Activated CD8-positive, alpha-beta memory T cell treated with anti-CD3 and anti-CD28 coated beads for 24 hours (primary cell): ENCODE results near the gene DMKN.

Experiments
- DNase-seq: peaks from one replicate; pipeline ENCODE4 v3.0.0-alpha.2; 2020

DMKN gene, protein sequence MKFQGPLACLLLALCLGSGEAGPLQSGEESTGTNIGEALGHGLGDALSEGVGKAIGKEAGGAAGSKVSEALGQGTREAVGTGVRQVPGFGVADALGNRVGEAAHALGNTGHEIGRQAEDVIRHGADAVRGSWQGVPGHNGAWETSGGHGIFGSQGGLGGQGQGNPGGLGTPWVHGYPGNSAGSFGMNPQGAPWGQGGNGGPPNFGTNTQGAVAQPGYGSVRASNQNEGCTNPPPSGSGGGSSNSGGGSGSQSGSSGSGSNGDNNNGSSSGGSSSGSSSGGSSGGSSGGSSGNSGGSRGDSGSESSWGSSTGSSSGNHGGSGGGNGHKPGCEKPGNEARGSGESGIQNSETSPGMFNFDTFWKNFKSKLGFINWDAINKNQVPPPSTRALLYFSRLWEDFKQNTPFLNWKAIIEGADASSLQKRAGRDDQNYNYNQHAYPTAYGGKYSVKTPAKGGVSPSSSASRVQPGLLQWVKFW

DNA sequence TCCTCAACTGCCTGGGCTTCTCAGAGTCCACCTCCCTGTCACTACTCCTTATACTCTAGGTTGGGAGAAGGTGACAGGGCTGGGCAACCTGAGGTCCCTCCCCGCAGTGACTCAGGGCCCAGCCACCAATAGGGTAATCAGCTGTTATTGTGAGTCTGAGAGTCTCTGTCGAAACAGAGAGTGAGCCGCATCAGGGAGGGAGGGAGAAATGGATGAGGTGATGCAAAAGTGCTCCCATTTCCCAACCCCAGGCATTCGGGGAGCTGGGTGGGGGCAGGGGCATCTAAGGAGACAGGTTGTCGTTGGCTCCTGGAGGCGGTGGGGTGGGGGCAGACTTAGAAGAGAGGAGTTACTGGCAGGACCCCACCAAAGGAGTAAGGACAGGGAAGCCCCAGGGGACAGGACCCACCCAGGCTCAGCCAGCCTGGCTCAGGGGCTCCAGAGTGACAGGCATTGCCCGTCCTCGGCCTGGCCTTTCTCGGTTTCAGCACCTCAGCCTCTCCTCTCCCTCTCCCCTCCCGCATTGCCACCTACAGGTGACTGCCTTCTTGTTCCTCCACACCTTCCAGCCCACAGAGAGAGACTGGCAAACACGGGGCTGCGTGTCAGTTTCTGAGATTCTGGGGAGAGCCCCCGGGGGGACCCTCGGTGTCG, at the start of gene DMKN:
DMKN (minus strand) TSS at position 22 of the 654 bp plus-strand sequence. CDS start 174 bp downstream, outside the sequence.
- no peak for DNase-seq

DNA sequence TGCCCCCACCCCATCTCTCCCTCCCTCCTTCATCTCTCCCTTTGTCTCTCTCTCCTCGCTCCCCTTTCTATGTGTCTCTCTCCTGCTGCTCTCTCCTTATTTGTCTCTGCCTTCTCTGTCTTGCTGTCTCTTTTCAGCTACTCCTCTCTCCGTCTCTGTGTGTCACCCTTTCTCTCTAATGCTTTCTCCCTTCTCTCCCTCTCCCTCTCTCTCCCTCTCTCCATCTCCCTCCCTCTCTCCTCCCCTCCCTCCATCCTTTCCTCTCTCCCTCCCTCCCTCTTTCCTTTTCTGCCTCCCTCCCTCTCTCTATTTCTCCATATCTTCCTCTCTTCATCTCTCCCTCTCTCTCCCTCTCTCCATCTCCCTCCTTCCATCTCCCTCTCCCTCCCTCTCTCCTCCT, 49.3 kb upstream of the DMKN start:
- DNase-seq, result no peak

DNA sequence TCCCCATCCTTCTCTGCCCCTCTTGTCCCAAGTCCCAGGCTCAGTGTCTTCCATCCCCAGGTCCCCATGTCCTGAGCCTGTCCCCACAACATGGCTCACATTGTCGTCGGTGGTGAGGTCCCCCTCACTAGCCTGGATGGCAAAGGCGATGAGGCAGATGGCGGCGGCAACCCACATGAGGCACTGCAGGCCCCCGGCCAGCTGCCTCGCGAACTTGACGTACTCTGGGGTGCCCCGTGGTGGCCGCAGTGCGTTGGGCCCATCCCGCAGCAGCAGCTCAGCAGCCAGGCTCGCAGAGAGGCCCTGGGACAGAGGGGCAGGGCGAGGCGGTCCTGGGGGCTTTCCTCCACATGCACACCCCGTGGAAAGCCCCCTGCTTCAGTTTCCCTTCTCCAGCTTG, 48.9 kb upstream of the DMKN start:
- no peak for DNase-seq

DNA sequence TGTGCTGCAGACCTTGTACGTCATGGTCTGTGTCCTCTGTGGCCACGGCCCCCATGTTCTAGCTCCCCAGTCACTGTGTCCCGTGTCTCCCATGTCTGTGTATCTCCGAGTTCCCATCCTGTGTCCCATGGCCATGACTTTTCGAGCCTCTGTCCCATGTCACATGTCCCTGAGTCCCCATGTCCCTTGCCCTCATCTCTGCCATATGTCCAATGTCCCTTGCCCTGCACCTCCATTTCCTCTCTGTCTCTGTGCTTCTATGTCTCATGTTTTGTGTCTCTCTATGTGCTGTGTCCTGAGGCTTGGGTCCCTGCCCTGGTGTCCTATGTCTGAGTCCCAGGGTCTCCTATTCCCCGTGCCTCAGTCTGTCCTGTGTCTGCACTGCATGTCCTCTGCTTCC, 48.0 kb upstream of the DMKN start:
- DNase-seq, result no peak

DNA sequence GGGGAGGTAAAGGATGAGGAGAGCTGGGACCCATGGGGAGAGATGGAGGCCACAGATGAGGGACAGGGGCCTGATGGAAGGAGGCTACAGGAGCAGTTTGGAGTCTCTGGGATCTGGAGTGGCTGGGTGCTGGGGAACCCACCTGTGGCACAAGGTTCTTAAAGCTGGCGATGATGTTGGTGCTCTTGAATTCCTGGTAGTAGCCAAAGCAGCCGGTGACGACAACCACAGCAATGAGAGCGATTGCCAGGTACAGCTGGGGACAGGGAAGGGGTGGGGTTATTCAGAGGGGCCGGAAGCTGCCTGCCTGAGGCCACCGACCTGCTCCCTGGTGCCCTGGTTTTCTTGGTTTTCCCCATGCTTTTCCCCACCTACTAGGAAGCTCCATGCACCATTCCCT, 47.2 kb upstream of the DMKN start:
- no peak for DNase-seq

DNA sequence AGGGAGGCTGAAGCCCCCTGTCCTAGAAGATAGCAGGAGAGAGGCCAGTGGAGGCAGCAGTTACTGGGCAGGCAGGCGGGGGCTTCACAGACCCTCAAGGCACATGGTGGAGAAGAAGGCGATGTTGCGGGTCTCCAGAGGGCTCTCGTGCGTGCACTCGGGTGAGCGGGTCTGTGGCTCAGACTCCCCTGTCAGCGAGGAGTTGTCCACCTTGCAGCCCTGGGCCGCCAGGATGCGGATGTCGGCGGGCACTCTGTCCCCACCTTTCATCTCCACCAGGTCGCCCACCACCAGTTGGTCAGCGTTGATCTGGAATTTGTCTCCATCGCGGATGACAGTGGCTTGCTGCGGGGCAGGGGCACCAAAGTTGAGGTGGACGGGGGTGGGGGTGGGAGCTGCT, 46.8 kb upstream of the DMKN start:
- DNase-seq, result no peak

DNA sequence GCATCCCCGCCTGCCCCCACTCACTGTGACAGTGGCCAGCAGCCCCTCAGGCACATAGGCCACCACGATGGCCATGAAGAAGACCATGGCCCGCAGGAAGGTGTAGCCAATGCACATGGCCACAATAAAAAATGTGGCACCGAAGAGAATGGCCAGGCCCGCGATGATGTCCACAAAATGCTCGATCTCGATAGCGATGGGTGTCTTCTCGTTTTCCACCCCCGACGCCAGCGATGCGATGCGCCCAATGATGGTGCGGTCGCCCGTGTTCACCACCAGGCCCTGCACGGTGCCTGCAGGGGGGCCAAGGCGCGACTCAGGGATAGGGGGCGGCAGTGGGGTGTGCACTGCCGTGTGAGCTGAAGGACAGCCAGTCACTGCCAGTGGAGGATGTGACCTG, 46.3 kb upstream of the DMKN start:
- DNase-seq, result no peak

DNA sequence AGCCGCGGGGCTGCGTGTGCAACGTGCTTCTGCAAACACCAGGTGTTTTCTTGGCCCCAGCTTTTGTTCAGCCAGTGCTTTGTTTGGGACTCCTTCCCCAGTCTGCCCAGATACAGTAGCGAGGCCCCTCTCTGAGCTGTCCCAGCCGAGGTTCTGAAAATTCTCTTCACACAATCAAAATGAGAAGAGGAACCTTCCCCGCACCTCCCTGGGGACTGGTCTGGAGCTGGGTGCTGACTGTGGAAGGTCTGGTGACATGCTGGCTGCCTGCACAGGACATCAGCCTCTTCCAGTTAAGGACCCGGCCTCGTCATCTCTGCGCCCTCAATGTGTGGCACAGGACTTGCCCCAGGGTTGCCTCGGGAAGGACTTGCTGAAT, 45.8 kb upstream of the DMKN start:
- no peak for DNase-seq

DNA sequence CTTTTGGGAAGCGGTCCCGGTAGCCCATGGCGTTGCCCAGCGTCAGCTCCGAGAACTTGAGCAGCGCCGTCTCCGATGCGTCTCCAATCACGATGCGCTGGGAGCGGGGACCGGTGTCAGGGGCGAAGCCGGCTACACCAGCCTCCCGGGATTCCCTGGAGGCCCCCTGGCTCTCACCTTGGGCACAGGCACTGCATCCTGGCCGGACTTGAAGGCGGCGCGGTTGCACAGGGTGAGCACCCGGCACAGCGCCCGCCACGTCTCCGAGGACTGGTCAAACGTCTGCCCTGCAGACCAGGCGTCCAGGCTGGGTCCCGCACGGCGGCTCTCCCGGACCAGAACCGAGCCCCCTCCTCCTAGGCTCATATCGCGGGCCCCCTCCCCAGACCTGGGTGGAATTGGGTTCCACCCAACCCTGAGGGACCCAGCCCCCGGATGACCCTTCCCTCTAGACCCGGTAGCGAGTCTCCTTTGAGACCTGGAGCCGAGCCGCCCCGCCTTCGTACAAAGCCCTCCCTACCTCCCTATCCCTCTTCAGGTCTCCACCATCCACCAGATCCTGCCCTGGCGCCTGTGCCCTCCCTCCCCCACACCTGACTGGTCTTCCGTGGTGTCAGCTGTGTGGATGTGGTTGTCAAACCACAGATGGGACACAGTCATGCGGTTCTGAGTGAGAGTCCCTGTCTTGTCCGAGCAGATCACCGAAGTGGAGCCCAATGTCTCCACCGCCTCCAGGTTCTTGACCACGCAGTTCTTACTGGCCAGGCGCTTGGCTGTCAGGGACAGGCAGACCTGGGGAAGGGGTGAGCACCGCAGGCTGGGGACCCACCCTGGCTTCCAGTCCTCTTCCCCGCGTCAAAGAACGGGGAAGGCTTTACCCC, 45.2 kb upstream of the DMKN start:
- no peak for DNase-seq

DNA sequence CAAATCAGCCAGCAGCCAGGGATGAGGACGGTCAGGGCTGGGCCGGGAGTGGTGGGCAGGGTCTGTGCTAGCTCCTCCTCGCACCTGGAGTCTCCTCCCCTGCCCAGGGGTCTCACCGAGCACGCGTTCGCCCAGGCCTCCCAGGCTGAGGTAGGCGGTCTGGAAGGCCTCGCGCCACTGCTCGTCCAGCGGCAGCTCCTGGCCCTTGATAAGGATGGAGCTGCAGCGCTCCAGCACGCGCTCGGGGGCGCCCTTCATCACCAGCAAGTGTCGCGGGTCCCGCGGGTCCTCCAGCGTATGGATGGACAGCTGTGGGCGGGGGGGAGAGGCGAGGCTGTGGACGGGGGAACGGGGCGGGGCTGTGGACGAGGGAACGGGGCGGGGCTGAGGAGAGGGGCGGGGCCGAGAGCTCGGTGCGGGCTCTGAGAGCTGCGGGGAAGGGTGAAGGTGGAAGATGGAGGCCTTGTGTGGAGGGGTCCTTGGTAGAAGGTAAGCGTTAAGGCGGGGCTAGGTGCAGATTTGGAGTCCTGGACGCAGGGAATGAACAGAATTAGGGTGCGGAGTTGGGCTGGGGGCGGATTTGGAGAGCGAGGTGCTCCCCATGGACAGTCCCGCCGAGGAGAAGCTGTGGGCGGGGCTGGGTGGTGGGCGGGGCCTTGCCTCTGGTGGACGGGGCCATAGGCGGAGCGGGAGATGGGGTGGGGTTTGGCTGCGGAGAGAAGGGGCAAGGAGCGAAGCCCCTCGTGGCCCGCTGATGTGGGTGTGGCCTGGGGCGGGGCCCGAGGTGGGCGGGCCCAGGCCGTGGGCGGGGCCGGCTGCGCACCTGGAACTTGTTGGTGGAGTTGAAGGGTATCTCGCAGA, 44.3 kb upstream of the DMKN start:
- peak; percentile 82 for DNase-seq

DNA sequence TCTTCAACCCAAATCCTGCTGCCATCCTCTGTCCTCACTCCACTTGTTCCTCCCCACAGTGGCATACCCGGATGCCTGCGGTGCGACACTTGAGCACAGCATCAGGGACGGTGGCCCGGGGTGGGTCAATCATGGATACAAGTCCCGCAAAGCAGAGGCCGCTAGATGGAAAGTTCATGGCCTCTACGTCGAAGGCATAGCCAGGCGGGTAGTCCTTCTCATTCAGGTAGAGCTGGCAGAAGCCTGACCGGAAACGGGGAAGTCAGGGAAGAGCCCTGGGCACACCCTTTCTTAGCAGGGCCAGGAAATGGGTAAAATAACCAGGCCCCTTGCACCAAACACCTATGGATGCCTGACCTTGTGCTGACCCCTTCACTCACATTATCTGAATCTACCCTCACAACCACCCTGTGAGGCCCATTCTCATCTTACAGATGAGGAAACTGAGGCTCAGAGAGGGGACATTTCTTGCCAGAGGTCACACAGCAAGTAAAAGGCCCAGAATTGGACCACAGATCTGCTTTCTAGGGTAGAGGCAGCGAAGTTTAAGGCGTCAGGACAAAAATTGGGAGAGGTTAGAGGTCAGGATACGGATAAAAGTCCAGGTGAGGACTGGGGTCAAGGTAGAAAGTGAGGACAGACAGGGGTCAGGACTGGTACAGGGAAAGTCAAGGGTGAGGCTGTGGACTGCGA, 43.5 kb upstream of the DMKN start:
- no peak for DNase-seq

DNA sequence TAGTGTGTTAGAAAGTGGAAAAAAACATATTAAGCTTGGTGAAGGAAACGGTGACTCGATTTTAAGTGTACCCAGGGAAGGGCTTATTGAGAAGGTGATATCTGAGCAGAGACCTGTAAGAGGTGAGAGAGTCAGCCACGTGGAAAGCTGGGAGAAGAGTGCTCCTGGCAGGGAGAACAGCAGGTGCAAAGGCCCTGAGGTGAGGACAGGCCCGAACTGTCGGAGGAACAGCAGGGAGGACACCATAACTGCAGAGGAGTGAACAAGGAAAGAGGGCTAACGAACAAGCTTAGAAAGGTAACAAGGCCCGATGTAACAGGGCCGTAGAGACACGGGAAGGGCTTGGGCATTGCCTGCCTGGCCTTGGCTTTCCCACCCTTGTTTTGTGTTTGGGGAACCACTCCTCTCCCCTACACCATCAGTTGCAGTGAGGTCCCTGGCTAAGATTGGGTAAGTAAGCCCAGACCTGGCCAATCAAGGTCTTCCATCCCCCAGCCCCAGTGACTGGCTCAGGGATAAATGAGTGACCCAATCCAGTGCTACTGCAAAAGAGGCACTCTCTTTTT, 42.7 kb upstream of the DMKN start:
- no peak for DNase-seq

DNA sequence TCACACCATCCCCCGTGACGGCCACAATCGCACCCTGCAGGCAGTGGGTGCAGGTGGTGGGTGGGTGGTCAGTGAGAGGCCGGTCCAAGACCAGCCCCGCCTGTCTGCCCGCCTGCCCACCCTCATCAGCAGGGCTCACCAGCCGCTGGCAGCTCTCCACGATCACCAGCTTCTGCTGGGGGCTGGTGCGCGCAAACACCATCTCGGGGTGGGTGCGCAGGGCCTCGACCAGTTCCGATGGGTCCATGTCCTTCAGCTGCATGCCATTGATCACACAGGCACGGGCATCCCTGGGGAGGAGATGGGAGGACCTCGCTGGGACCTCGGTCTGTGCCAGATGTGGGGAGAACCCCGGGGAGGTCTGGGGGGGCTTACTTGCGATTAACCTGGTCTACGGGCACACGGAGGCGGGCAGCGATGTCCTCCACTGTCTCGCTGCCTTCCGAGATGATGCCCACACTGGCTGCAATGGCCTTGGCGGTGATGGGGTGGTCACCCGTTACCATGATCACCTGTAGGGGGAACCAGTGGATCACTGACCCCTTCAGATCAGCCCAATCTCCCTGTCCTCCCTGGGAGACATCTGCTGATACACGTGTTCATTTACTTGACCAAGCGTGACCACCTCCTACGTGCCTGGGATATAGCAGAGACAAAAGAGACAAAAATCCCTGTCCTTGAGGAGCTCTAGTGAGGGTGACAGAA, 42.0 kb upstream of the DMKN start:
- DNase-seq, result no peak

DNA sequence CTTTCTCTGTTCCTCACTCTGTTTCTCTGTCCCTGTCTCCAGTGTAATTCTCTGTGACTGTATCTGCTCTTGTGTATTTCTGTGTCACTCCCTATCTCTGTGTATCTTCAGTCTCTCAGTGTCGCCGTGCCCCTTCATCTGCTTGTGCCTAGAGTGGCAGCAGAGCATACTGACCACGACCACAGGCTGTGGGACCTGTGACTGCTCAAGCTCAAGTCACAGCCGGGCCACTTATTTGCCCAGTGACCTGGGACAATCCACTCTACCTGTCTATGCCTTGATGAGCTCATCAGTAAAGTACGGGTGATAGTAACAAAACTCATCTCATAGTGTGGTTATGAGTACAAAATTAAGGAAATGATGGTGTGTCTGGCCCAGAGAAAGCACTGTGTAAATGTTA, 40.6 kb upstream of the DMKN start:
- DNase-seq, result no peak

DNA sequence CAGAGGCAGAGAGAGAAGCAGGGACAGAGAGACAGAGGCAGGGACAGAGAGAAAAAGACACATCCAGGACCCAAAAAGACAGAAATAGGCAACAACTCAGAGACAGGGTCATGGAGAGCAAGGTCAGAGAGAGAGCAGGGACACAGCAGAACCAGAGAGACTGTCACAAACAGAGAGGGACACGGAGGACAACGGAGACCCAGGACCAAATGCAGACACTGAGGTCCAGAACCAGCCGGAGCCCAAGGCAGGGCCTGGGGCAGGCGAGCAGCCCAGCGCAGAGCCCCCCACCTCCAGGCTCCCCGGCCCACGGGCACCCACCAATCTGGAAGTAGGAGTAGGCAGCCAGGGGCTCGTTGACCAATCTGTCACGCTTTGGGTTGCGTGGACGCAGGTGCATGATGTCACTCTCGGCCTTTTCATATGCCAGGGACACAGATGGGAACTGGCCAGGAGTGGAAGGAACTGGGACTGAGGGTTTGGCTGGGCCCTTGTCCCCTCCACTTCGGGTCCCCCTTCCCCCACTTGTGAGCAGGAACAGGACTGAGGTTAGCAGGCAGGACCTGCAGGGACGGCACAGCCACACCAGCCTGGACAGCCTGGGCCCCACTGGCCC, 40.0 kb upstream of the DMKN start:
- DNase-seq, result no peak

DNA sequence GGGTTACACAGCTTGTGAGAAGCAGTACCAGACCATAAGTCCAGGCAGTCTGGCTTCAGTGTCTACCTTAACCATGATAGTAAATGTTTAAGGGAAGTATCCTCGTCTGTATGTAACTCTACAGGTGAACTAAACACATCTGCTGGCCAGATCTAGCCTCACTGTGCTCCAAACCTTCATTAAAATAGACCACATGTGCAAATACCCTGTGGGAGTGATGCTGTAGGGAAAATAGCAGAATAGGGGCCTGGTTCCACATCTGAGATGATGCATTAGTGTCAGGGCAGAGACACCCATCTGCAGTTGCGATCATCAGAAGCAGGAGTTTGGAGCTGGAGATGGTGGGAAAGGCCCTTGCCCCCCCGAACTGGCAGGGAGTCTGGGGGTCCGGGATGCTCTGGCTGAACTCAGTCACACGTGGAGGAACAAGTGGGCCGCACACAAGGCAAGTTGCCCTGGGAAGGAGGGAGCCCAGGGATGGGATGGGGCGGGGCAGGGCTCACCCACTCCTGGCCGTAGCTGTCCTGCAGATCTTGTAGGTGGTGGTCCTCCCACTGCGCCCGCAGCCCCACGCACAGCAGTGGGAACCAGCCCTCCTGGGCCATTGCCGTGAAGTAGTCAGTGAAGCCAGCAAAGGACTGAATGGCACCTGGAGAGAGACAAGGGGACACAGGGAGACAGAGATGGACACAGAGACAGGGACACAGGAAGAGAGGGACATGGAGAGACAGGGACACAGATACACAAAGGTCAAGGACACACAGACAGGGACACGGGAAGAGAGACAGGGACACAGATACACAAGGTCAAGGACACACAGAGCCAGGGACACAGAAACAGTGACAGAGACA, 39.3 kb upstream of the DMKN start:
- DNase-seq, result no peak

DNA sequence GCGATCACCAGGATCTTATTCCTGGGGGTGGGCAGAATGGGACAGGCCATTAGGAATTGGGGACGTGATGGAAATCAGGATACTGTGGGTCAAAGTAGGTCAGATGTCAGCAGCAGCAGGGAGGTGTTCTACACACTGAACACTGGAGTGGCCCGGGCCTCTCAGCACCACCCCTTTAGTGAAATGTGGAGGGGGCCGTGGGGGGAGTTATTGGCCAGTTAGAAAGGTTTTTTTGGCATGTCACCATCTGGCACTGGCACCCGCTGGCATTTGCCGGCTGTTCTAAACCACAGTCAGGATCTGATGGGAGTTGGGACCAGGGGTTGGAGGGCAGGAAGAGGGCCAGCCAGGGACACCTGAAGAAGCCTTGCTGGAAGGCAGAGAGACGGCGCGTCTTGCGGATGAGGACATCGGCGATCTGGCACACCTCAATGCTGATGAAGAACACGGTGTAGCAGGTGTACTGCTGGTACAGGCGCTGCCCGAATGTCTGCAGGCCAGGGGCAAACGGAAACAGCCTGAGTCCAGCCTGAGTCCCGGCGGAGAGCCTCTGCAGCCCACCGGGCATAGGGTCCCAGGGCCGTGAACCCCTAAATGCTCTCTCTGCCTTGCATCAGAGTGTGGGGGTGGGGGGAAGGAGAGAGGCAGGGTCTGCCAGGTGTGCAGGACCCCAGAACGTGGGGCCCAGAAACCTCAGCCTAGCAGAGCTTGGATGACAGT, 37.8 kb upstream of the DMKN start:
- no peak for DNase-seq

DNA sequence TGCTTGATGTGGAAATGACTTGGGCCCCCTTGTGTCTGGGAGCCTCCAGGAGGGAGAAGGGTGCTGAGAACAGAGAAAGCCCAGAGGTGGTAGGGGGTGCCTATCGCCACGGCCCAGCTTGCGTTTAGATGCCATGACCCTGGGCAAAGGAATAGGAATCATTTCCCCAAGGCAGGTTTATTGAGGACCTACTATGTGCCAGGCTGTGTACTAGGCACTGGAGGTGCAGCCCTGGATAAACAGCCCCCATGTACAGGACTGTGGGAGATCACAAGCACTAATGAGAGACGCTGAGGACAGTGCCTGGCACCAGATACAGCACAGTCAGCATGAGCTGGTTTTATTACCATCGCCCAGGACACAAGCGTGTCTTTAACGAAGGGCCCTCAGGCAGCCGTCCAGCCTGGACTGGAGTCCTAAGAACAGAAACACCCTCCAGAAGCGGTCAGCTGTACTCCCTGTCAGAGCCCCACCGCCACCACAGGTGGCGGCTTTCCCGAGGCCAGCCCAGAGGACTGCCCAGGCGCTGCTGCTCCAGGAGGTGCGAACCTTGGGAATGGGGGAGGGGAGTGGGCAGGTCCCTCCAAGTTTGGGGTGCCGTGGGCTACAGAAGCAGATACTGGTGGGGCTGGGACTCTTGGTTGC, 36.6 kb upstream of the DMKN start:
- DNase-seq, result no peak
